ENCODE data around the gene SURF2.
"Not testable (repeated sequence)": the region's sequence is repeated elsewhere in the genome, so short reads cannot be mapped to it uniquely, and the experiment has no call there.

Gene SURF2

GRCh38 chr9:133356391-133357091, at the start of gene SURF2, which contains the start of gene SURF1:
Gene SURF2 (plus strand): TSS chr9:133356550. CDS start chr9:133356593, 43 bp downstream.
Gene SURF1 (minus strand): TSS chr9:133356487. CDS start chr9:133356453, 34 bp downstream.
- DNase-seq (ENCODE audit: low read depth): peak; percentile 84

- DNase-seq (ENCODE audit: low read depth): no peak
Observed at GRCh38 chr9:133307301-133307700, 49.0 kb upstream of the SURF2 start.

GRCh38 chr9:133309608-133310007, 46.7 kb upstream of the SURF2 start:
- no peak for DNase-seq (ENCODE audit: low read depth)

- no peak for DNase-seq (ENCODE audit: low read depth)
Observed at GRCh38 chr9:133315997-133316396, 40.4 kb upstream of the SURF2 start.

DNA sequence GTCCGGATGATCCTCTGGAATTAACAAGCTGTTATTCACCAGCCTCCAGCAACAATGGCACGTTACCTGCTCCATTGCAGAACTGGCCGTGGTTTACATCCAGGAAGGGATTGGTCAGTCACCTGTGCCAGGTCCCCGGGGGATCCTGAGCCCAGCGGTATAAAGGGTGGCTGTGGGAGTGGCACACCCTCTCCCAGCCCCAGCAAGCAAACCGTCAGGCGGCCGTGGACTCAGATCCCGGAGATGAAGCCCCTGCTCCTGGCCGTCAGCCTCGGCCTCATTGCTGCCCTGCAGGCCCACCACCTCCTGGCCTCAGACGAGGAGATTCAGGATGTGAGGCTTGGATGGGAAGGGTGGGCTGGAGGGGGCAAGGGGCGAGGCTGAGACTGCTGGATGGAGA, 38.8 kb upstream of the SURF2 start:
- DNase-seq (ENCODE audit: low read depth): not testable (repeated sequence)

GRCh38 chr9:133320421-133320881, 35.9 kb upstream of the SURF2 start:
- DNase-seq (ENCODE audit: low read depth): no peak

DNA sequence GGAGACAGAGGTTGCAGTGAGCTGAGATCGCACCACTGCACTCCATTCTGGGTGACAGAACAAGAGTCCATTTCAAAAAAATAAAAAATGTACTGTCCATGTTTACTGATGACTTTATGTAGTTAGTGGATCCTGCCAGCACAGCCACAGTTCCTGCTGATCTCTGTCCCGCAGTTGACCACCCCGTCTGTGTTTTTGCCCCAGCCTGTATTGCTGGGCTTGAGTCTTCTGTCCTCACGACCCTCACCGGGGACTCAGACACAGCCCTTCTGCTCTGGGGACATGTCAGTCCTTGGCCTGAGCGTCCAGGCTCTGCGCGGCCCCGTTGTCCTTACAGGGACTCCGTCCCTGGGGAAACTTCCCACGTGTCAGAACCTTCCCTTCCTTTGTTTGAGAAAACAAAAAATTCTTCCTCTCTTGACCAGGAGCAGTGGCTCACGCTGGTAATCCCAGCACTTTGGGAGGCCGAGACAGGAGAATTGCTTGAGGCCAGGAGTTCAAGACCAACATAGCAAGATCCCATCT, 34.9 kb upstream of the SURF2 start:
- no peak for DNase-seq (ENCODE audit: low read depth)

DNA sequence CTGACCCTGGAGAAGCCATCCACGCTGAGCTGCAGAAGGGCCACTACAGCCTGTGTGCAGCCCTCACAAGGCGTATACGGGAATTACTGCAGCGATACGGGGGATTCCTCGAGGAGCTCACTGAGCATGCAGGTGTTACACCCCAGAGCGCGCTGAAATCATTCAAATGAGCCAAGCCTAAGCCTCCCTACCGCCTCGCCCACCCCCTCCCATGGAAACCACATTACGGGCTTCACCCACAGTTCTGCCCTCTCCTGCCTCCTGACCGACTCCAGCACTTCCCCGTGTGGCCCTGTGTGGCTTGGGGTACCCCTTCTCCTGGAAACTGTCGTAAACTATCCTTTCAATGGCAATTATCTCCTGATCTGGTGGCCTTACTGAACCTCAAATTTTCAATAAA, 33.6 kb upstream of the SURF2 start:
- DNase-seq (ENCODE audit: low read depth): no peak

DNA sequence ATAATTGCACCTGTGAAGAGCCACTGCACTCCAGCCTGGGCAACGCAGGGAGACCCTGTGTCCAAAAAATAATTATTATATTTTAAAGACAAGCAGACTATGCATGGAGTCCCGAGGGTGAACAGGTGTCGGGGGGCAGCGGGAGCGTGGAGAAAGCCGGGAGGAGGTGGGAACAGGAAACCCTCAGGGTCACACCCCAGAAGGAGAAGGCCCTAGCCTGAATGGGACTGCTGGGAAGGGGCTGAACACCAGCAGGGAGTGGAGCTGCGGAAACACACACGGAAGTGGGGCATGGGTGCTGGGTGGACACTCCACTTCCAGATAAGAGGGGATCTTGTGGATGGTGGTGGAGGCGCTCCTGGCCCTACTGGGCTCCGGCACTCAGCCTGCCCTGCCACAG, 33.1 kb upstream of the SURF2 start:
- DNase-seq (ENCODE audit: low read depth): no peak

- no peak for DNase-seq (ENCODE audit: low read depth)
Observed at GRCh38 chr9:133323991-133324703, 32.2 kb upstream of the SURF2 start.

DNA sequence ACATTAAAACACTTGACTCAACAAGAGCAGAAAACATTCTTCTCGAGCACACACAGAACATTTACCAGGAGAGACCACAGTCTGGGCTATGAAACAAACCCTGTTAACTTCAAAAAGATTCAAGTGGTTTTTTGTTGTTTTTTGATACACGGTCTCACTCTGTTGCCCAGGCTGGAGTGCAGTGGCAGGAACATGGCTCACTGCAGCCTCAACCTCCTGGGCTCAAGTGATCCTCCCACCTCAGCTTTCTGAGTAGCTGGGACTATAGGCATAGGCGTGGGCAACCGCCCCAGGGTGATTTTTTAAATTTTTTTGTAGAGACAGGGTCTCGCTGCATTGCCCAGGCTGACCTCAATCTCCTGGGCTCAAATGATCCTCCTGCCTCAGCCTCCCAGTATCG, 29.3 kb upstream of the SURF2 start:
- DNase-seq (ENCODE audit: low read depth): not testable (repeated sequence)

GRCh38 chr9:133327834-133328484, 28.4 kb upstream of the SURF2 start:
- no peak for DNase-seq (ENCODE audit: low read depth)

DNA sequence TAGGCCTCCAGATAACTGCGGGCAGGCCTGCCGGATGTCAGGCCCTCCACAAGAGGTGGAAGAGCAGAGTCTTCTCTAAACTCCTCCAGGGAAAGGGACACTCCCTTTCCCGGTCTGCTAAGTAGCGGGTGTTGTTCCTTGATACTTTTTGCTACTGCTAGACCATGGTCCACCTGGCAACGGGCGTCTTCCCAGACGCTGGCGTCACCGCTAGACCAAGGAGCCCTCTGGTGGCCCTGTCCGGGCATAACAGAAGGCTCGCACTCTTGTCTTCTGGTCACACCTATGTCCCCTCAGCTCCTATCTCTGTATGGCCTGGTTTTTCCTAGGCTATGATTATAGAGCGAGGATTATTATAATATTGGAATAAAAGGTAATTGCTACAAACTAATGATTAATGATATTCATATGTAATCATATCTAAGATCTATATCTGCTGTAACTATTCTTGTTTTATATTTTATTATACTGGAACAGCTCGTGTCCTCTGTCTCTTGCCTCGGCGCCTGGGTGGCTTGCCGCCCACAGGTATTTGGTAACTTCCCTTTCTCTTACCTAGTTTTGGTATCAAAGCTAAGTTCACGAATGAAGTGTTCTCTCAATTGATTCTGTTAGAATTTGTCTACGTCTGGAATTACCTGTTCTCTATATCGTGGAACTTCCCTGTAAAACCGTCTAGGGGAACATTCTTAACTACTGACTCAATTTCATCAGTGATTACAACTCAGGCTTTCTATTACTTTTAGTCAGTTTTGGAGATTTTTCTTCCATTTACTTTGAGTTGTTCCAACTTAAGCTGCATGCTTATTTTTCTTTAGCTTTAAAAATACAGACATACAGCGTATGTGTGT, 26.8 kb upstream of the SURF2 start:
- not testable (repeated sequence) for DNase-seq (ENCODE audit: low read depth)

- DNase-seq (ENCODE audit: low read depth): no peak
Observed at GRCh38 chr9:133331221-133331620, 25.1 kb upstream of the SURF2 start.

GRCh38 chr9:133331641-133332380, 24.5 kb upstream of the SURF2 start:
- no peak for DNase-seq (ENCODE audit: low read depth)

- no peak for DNase-seq (ENCODE audit: low read depth)
Observed at GRCh38 chr9:133332381-133332730, 24.0 kb upstream of the SURF2 start.

GRCh38 chr9:133333011-133333410, 23.3 kb upstream of the SURF2 start:
- DNase-seq (ENCODE audit: low read depth): no peak

DNA sequence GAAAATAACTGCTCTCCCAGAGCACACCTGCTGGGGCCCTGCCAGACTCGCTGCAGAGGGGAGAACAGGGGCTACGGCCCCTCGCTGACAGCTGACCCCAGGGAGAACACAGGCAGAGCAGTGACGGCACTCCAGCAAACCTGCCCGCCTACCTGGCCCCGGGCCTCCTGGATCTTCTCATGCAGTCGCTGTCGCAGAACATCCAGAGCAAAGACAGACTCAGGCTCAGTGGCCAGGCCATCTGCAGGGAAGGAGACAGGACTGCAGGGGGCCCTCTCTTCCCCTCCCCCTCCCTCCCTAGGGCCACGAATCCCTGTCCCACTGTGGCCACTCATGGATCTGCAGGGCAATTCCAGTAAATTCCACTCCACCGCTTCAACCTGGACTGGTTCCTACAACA, 22.8 kb upstream of the SURF2 start:
- DNase-seq (ENCODE audit: low read depth): no peak

- DNase-seq (ENCODE audit: low read depth): no peak
Observed at GRCh38 chr9:133334161-133334560, 22.2 kb upstream of the SURF2 start.

- not testable (repeated sequence) for DNase-seq (ENCODE audit: low read depth)
Observed at GRCh38 chr9:133334888-133335287, 21.5 kb upstream of the SURF2 start.
